IMR-90 (cell line): ENCODE results near the gene BUB1.

Experiments used
- CEBPB ChIP-seq: IDR thresholded peaks from 2 replicates; pipeline ENCODE4 v1.6.1; 2012; ENCODE audit warnings: low read depth, low read length, improper control_type of control experiment
- MAFK ChIP-seq: IDR thresholded peaks from 2 replicates; pipeline ENCODE4 v1.6.1; 2012; ENCODE audit warnings: low read depth, low read length, improper control_type of control experiment
- POLR2A ChIP-seq: IDR thresholded peaks from 2 replicates; pipeline ENCODE4 v1.6.1; 2012; ENCODE audit warnings: mild to moderate bottlenecking, low read depth, low read length
- RCOR1 ChIP-seq: IDR thresholded peaks from 2 replicates; pipeline ENCODE4 v1.6.1; 2012; ENCODE audit warnings: mild to moderate bottlenecking, low read length, improper control_type of control experiment; ENCODE audit not compliant: insufficient replicate concordance
- SMC3 ChIP-seq: fragments of 150-350 bp; IDR thresholded peaks from 2 replicates; pipeline ENCODE4 v1.6.1; 2016; ENCODE audit warnings: low read depth, mild to moderate bottlenecking, antibody characterized with exemption, low read length, moderate library complexity
- TF ChIP-seq, protein P1 (sequence below): conservative IDR thresholded peaks from 2 replicates; pipeline ENCODE4 v1.5.1; 2012; ENCODE audit warnings: mild to moderate bottlenecking, low read depth, low read length, improper control_type of control experiment

DNA sequence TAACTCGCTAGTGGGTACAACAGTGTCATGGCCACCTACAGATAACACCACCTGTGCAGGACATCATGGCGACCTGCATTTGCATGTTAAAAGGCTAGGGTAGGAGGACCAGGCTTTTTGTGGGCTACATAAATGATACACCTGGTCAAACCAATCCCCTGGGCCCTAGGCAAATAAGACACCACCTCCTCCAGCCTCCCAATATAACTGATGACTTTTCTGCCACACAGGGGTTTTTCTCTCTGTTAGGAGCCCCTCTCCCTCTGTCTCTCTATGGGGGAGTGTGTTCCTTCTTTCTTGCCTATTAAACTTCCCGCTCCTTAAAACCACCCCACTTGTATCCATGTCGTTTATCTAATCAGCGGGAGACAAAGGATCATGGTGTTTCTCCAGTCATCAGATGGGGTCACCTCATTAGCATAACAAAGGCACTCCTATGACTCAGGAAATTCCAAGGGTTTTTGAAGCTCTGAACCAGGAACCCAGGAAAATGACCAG lies 10.8 kb upstream of the BUB1 start:
- no peak for TF ChIP-seq POLR2A
- TF ChIP-seq RCOR1: no peak
- TF ChIP-seq, protein P1, sequence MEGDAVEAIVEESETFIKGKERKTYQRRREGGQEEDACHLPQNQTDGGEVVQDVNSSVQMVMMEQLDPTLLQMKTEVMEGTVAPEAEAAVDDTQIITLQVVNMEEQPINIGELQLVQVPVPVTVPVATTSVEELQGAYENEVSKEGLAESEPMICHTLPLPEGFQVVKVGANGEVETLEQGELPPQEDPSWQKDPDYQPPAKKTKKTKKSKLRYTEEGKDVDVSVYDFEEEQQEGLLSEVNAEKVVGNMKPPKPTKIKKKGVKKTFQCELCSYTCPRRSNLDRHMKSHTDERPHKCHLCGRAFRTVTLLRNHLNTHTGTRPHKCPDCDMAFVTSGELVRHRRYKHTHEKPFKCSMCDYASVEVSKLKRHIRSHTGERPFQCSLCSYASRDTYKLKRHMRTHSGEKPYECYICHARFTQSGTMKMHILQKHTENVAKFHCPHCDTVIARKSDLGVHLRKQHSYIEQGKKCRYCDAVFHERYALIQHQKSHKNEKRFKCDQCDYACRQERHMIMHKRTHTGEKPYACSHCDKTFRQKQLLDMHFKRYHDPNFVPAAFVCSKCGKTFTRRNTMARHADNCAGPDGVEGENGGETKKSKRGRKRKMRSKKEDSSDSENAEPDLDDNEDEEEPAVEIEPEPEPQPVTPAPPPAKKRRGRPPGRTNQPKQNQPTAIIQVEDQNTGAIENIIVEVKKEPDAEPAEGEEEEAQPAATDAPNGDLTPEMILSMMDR: no peak
- no peak for TF ChIP-seq MAFK
- no peak for TF ChIP-seq SMC3
- TF ChIP-seq CEBPB: no peak
